Prostate gland (tissue), 2 donors: ENCODE measurements around the gene SETBP1.

ENCODE experiments used
- CTCF ChIP-seq, 4 experiments: fragments of 200-600 bp in 2 of 4; fragments of 450-650 bp in 2 of 4; sonication (generic) in 2 of 4; IDR thresholded peaks; 1 replicate in 3 of 4; 2 replicates in 1 of 4; pipeline ENCODE4 v1.5.1; 2016 to 2019; ENCODE audit warnings: antibody characterized with exemption in 4 of 4, mild to moderate bottlenecking in 2 of 4, moderate library complexity in 2 of 4
- POLR2A ChIP-seq: fragments of 450-650 bp; IDR thresholded peaks from one replicate; pipeline ENCODE4 v1.6.1; 2016; ENCODE audit warnings: antibody characterized with exemption, mild to moderate bottlenecking

- TF ChIP-seq CTCF (IDR thresholded peaks at IDR 0.05) (no peak), POLR2A (no peak)
Measured at GRCh38 chr18:44742718-44743311, 62.1 kb downstream of the SETBP1 start.
